GM12891 (cell line): ENCODE results near the gene AADACL3.

ENCODE experiments used
- POLR2A ChIP-seq: IDR thresholded peaks from 2 replicates; pipeline ENCODE4 v1.6.1; 2011; ENCODE audit warnings: low read depth, low read length, control low read depth
- POLR2AphosphoS5 ChIP-seq: IDR thresholded peaks from 2 replicates; pipeline ENCODE4 v1.6.1; 2011; ENCODE audit warnings: low read depth, low read length, control low read depth
- TAF1 ChIP-seq: IDR thresholded peaks from 2 replicates; pipeline ENCODE4 v1.6.1; 2011; ENCODE audit warnings: low read depth, low read length, control low read depth

DNA sequence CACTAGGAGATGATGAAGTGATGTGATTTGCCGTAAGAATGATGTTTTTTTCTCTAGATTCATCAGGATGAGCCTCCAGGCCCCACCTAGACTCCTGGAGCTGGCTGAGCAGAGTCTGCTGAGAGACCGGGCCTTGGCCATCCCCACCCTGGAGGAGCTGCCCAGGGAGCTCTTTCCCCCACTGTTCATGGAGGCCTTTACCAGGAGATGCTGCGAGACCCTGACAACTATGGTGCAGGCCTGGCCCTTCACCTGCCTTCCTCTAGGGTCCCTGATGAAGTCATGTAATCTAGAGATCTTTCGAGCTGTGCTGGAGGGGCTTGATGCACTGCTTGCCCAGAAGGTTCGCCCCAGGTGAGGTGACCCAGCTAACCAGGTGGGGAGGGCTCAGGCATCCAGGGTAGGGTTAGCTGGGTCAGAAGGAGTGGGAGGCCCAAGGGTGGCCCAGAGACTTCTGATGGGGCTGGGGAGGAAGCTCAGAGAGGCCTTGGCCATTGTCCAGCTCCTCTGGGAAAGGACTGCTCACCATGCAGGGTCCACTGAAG lies 59.0 kb downstream of the AADACL3 start:
- TF ChIP-seq POLR2AphosphoS5 (no peak), POLR2A (no peak), TAF1 (no peak)
